PC-3 (cell line): ENCODE results near the gene DGLUCY. TPM values are rescaled to one million over a fixed set of nuclear protein-coding genes. Genes with fewer than 3 reads are reported as not detected.

Experiments
- ATAC-seq: fragments of 200-7000 bp; cut with Tn5 transposase; 2 replicates; pipeline ENCODE4 v1.9.1; 2020; ENCODE audit warnings: mild to moderate bottlenecking, moderate library complexity
- BruUV-seq: library from RNA; stranded (reverse); fragments of 400-500 nt; replicated peaks from 2 replicates; lab custom pipeline; 2021; lab: Mats Ljungman, UMichigan
- CTCF ChIA-PET: fragments of 300-600 bp; sonication (Branson Sonifier 250); formaldehyde crosslinking; loops from one replicate; lab custom pipeline; 2022; ENCODE audit warnings: antibody characterized with exemption; lab: Charles Lee
- POLR2A ChIA-PET: fragments of 300-600 bp; sonication (Branson Sonifier 250); formaldehyde crosslinking; loops from one replicate; lab custom pipeline; 2022; ENCODE audit warnings: antibody characterized with exemption; ENCODE audit not compliant: unreplicated experiment; lab: Charles Lee
- DNase-seq: peaks from one replicate; pipeline ENCODE4 v3.0.0-alpha.2; 2015
- H2AFZ ChIP-seq: fragments of 300-600 bp; sonication (generic); 2 replicates; pipeline ENCODE4 v1.6.0; 2016; ENCODE audit warnings: antibody characterized with exemption, low read length
- H3F3A ChIP-seq: fragments of 300-600 bp; sonication (generic); one replicate; pipeline ENCODE4 v1.6.0; 2017; ENCODE audit warnings: antibody characterized with exemption, low read length, control low read depth, mild to moderate bottlenecking; ENCODE audit not compliant: unreplicated experiment
- H3K27ac ChIP-seq: fragments of 300-600 bp; sonication (generic); 2 replicates; pipeline ENCODE4 v1.5.1; 2016; ENCODE audit warnings: mild to moderate bottlenecking, low read length
- H3K27me3 ChIP-seq: fragments of 300-600 bp; sonication (generic); 2 replicates; pipeline ENCODE4 v1.6.1; 2016; ENCODE audit warnings: low read length, mixed read lengths
- H3K36me3 ChIP-seq: fragments of 300-600 bp; sonication (generic); 2 replicates; pipeline ENCODE4 v1.6.1; 2016; ENCODE audit warnings: low read depth, mixed run types, low read length, mixed read lengths
- H3K4me1 ChIP-seq: fragments of 300-600 bp; sonication (generic); 2 replicates; pipeline ENCODE4 v1.5.1; 2016; ENCODE audit warnings: low read length; ENCODE audit not compliant: insufficient read depth
- H3K4me2 ChIP-seq: fragments of 300-600 bp; sonication (generic); 2 replicates; pipeline ENCODE4 v1.6.0; 2016; ENCODE audit warnings: low read length
- H3K4me3 ChIP-seq: fragments of 300-600 bp; sonication (generic); 2 replicates; pipeline ENCODE4 v1.5.1; 2016; ENCODE audit warnings: mild to moderate bottlenecking, low read length, mixed read lengths
- H3K79me2 ChIP-seq: fragments of 300-600 bp; sonication (generic); 2 replicates; pipeline ENCODE4 v1.6.1; 2017; ENCODE audit warnings: low read length, mixed read lengths
- H3K9ac ChIP-seq: fragments of 300-600 bp; sonication (generic); 2 replicates; pipeline ENCODE4 v1.6.0; 2016; ENCODE audit warnings: mild to moderate bottlenecking, low read length
- H3K9me2 ChIP-seq: fragments of 300-600 bp; sonication (generic); replicated peaks from 2 replicates; pipeline ENCODE4 v1.6.1; 2016; ENCODE audit warnings: mixed run types, low read length, mixed read lengths
- H3K9me3 ChIP-seq: fragments of 300-600 bp; sonication (generic); 2 replicates; pipeline ENCODE4 v1.6.1; 2016; ENCODE audit warnings: low read length, mixed read lengths
- H4K20me1 ChIP-seq: fragments of 300-600 bp; sonication (generic); 2 replicates; pipeline ENCODE4 v1.6.1; 2016; ENCODE audit warnings: low read length, mixed read lengths
- CTCF ChIP-seq: fragments of 300-600 bp; sonication (generic); conservative IDR thresholded peaks from 2 replicates; pipeline ENCODE4 v1.5.1; 2017; ENCODE audit warnings: antibody characterized with exemption, low read depth, mild to moderate bottlenecking, low read length
- EZH2 ChIP-seq: fragments of 300-600 bp; sonication (generic); IDR thresholded peaks from one replicate; pipeline ENCODE4 v1.6.1; 2017; ENCODE audit warnings: antibody characterized with exemption, mild to moderate bottlenecking, low read length; ENCODE audit not compliant: unreplicated experiment
- EZH2phosphoT487 ChIP-seq: fragments of 300-600 bp; sonication (generic); IDR thresholded peaks from 2 replicates; pipeline ENCODE4 v1.6.1; 2018; ENCODE audit warnings: mild to moderate bottlenecking, antibody characterized with exemption, low read length, borderline replicate concordance
- intact Hi-C: fragments of 100-400 bp; cut with micrococcal nuclease; formaldehyde crosslinking; loops from 2 replicates; pipeline ENCODE4 v1.9.0; 2023
- total RNA-seq: library from RNA; depleted of rRNA; stranded (reverse); fragments of >200 nt; gene quantifications from 2 replicates; pipeline ENCODE4 v1.2.3, GENCODE V29; 2014

The DGLUCY gene
- total RNA-seq, 1 experiment from 2014 or later = 0.84 TPM

- no peaks in the 10 kb centered on the region for H3K27me3 ChIP-seq
- no peak overlapping the region for H3K4me3 ChIP-seq
- H3K9me3 ChIP-seq = no peaks in the 10 kb centered on the region
- 0 out of 2 replicates have a peak, but pooled peaks cover 3% of the 10 kb centered on the region for H3K4me1 ChIP-seq
- no peak overlapping the region for H2AFZ ChIP-seq
- ATAC-seq = no peak
- H3K9me2 ChIP-seq = no peaks in the 10 kb centered on the region
- H3K36me3 ChIP-seq = no peaks in the 10 kb centered on the region
- ChIA-PET CTCF (no interaction called here), POLR2A (no interaction called here)
- H3K4me2 ChIP-seq = no peak overlapping the region
- TF ChIP-seq EZH2phosphoT487 (no peak), EZH2 (no peak), CTCF (no peak)
- no peak overlapping the region for H3K9ac ChIP-seq
- no peak for DNase-seq
- H3F3A ChIP-seq = no peaks in the 10 kb centered on the region
- H4K20me1 ChIP-seq = no peaks in the 10 kb centered on the region
- intact Hi-C loops = no loop called here
- BruUV-seq = no TSS peak
- no peaks in the 10 kb centered on the region for H3K79me2 ChIP-seq
- no peak overlapping the region for H3K27ac ChIP-seq
Observed at GRCh38 chr14:91258011-91258618, 144.2 kb downstream of the DGLUCY start.

- Histone ChIP-seq H3K4me2 (no peak overlapping the region), H3K9me3 (no peaks in the 10 kb centered on the region), H3F3A (no peaks in the 10 kb centered on the region), H4K20me1 (no peaks in the 10 kb centered on the region), H3K27me3 (no peaks in the 10 kb centered on the region), H3K27ac (no peak overlapping the region), H3K79me2 (no peaks in the 10 kb centered on the region), H3K36me3 (no peaks in the 10 kb centered on the region), H3K9ac (no peak overlapping the region), H3K4me1 (no peaks in the 10 kb centered on the region), H3K9me2 (no peaks in the 10 kb centered on the region), H2AFZ (no peak overlapping the region), H3K4me3 (no peak overlapping the region)
- POLR2A ChIA-PET = no interaction called here
- DNase-seq = no peak
- no peak for ATAC-seq
- BruUV-seq = no TSS peak
- TF ChIP-seq EZH2 (no peak), EZH2phosphoT487 (no peak), CTCF (no peak)
- intact Hi-C loops = no loop called here
- CTCF ChIA-PET = no interaction called here
Observed at GRCh38 chr14:91258876-91259275, 145.0 kb downstream of the DGLUCY start.

DNA sequence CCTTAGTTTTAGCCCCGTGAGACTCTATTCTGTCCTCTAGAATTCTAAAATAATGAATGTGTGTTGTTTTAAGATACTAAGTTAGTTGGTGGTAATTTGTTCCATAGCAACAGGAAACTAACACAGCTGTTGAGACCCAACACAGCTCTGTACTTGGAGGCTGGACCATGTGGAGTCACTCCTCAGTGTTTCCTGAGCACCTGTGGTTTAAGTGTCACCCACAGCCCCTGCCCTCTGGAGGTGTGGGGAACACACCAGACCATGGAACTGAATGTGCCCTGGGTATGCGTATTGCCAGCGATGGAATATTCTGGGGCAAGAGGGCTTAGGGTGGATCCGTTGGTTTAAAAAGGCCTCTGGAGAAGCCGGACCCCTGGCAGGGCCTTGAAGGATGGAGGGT, 147.2 kb downstream of the DGLUCY start:
- no TSS peak for BruUV-seq
- H3K4me1 ChIP-seq = no peaks in the 10 kb centered on the region
- H3F3A ChIP-seq = no peaks in the 10 kb centered on the region
- H3K9me2 ChIP-seq = no peaks in the 10 kb centered on the region
- ATAC-seq = no peak
- no peaks in the 10 kb centered on the region for H3K79me2 ChIP-seq
- no peak for DNase-seq
- no peaks in the 10 kb centered on the region for H3K9me3 ChIP-seq
- no peaks in the 10 kb centered on the region for H3K36me3 ChIP-seq
- ChIA-PET POLR2A (no interaction called here), CTCF (no interaction called here)
- H4K20me1 ChIP-seq = no peaks in the 10 kb centered on the region
- TF ChIP-seq EZH2phosphoT487 (no peak), CTCF (no peak), EZH2 (no peak)
- no peaks in the 10 kb centered on the region for H3K27me3 ChIP-seq
- H3K4me2 ChIP-seq = no peak overlapping the region
- H3K27ac ChIP-seq = no peak overlapping the region
- H2AFZ ChIP-seq = no peak overlapping the region
- H3K4me3 ChIP-seq = no peak overlapping the region
- no peak overlapping the region for H3K9ac ChIP-seq
- intact Hi-C loops = no loop called here
